Measurements from ENCODE around the gene BRD8. TPM values are rescaled to one million over a fixed set of nuclear protein-coding genes. Genes with fewer than 3 reads are reported as not detected.

BRD8 gene
- total RNA-seq, 1 donor from 2014 or later, result 20.2 TPM

GRCh38 chr5:138102454-138103318 is 75.7 kb downstream of the BRD8 start:
- DNase-seq (ENCODE audit: low read depth in 2 of 2), result no peak

DNA sequence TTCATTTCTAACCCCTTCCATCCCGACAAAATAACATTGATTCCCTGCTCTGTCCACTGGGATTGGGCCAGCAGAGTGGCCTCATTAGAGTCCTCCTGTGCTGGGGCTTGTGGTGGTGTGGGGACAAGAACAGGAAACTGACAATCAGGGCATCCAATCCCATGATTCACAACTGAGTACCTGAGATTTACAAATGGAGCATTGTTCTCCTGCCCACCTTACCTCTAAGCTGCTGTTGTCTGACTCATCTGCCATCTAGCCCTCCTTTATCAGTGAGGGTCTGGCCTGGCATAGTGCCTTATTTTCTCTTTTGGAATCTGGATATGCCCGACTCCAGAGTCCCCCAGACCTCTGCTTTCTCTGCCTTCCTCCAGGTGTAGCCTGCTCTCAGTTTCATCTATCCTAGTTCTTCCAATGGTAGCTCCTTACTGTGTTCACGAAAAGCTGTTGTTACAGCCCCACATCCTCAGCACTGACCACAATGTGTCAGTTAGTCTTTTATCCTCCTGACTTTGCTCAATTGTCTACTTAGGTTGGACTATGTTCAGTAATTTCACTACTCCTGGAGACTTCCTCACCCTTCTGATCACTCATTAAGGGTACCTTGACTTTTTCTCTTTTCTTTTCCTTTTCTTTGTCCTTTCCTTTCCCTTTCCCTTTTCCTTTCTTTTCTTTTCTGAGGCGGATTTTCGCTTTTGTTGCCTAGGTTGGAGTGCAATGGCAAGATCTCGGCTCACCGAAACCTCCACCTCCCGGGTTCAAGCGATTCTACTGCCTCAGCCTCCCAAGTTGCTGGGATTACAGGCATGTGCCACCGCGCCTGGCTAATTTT is 81.2 kb downstream of the BRD8 start:
- DNase-seq (ENCODE audit: low read depth in 2 of 2), result no peak

GRCh38 chr5:138096363-138096762 is 82.1 kb downstream of the BRD8 start:
- DNase-seq (ENCODE audit: low read depth in 2 of 2), result no peak

DNA sequence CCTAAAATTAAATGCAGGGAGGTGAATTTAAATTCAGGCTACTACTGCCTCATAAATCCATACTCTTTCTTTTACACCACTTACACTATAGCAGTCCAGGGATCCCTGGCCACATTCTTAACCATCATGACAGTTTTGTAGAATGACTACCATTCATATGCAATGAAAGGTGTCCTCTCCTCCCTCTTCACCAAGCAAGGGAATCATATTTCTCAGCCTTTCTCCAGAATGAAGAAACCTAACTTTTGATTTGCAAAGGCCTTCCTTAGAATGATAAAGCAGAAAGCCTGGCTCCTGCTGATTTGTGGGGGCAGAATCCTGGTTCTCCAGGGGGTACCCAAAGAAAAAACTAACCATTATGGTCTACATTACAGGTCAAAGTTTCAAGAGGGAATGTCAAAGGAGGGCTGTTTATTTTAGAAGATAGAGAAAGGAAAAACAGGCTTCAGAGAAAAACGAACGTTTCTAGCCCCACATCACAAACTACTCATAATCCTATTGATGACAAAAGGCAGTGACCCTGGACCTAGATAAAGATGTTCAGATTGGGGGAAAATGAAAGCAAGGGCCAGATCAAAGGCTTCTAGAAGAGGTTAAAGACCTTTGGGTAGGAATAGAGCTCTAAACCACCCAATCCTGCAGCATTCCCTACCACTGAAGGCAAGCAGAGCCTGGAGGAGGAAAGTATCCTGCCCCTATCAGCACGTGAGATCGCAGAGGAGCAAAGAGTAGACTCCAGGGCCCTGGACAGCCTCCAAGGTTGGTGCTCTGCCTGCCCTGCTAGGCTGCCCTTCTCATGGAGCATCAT is 83.1 kb downstream of the BRD8 start:
- DNase-seq (ENCODE audit: low read depth in 2 of 2), result no peak

DNA sequence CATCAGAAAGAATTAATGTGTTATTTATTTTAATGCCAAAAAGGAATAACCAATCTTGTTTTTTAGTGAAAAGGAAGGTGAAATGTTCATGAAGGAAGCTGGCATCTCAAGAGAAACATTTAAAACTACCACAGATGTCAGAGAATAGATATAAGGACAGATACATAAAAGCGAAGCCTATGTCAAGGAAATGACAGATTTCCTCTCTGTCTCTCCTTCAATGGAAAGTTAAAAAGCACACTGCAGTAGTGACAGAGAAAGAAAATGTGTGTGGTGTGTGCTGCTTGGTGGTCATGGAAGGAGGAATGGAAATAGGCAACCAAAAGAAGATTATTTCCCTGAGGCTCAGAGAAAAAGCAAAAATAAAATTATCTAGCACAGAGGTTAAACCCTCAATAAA is 85.4 kb downstream of the BRD8 start:
- no peak for DNase-seq (ENCODE audit: low read depth in 2 of 2)

DNA sequence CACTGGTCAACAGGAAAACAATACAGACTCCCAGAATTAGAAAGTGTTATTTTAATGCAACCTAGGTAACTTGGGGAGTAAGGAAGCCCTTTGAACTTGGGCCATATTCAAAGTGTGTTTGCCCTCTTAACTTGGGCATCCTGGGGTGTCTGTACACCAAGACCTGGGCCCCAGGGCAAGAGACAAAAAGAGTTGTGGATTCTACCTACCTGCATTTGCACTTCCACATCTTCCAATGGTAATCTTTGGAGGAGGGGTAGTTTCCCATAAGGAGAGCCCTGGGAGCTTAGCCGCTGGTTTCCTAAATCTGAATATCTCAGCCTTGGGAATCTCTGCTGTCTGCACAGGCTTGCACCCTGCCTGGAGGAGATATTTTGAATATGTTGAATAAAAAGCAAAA is 86.1 kb downstream of the BRD8 start:
- DNase-seq (ENCODE audit: low read depth in 2 of 2), result no peak

GRCh38 chr5:138091685-138092084 is 86.7 kb downstream of the BRD8 start:
- DNase-seq (ENCODE audit: low read depth in 2 of 2), result no peak

Other genes with a start within 250 kb of the BRD8 start
- gene FAM13B, start 145.6 kb downstream of the BRD8 start, total RNA-seq, result 11.6 and 19.0 TPM in 2 replicates
- not detected in 2 replicates for gene WNT8A, start 94.6 kb downstream of the BRD8 start, total RNA-seq
- 1.8 and 1.9 TPM in 2 replicates for gene NME5, start 39.2 kb downstream of the BRD8 start, total RNA-seq
- gene KIF20A, start 482 bp upstream of the BRD8 start, total RNA-seq, result 22.4 and 52.5 TPM in 2 replicates
- 28.5 and 29.7 TPM in 2 replicates for gene CDC23, start 34.7 kb upstream of the BRD8 start, total RNA-seq
- gene GFRA3, start 96.0 kb upstream of the BRD8 start, total RNA-seq, result not detected in 2 replicates
- 2.5 and 6.7 TPM in 2 replicates for gene CDC25C, start 153.2 kb upstream of the BRD8 start, total RNA-seq
- 24.3 and 28.8 TPM in 2 replicates for gene FAM53C, start 159.6 kb upstream of the BRD8 start, total RNA-seq
- 43.1 and 51.7 TPM in 2 replicates for gene KDM3B, start 174.1 kb upstream of the BRD8 start, total RNA-seq

All from dermis microvascular lymphatic vessel endothelial cell (primary cell).